OCI-LY3 (cell line): ENCODE data around the gene FGD2.

ENCODE experiments used
- H2AFZ ChIP-seq: fragments of 200-600, 300-600 bp; shearing (Covaris generic); 2 replicates; pipeline ENCODE4 v1.6.0; 2014; ENCODE audit warnings: antibody characterized with exemption, low read depth, low read length
- H3K27ac ChIP-seq: fragments of 200-600, 300-600 bp; sonication (generic); 2 replicates; pipeline ENCODE4 v1.5.1; 2014; ENCODE audit warnings: mild to moderate bottlenecking, low read length, moderate library complexity, mixed read lengths
- H3K27me3 ChIP-seq: fragments of 200-600, 300-600 bp; sonication (generic); 2 replicates; pipeline ENCODE4 v1.6.1; 2014; ENCODE audit warnings: low read depth, low read length, mixed read lengths
- H3K36me3 ChIP-seq: fragments of 200-600, 300-600 bp; sonication (generic); replicated peaks from 2 replicates; pipeline ENCODE3; 2014; ENCODE audit warnings: low read depth, low read length, mixed read lengths
- H3K4me1 ChIP-seq: fragments of 300-600, 200-600 bp; sonication (generic); 2 replicates; pipeline ENCODE4 v1.6.1; 2014; ENCODE audit warnings: low read length, mixed read lengths
- H3K4me2 ChIP-seq: fragments of 200-600, 300-600 bp; sonication (generic); 2 replicates; pipeline ENCODE4 v1.6.1; 2014; ENCODE audit warnings: low read length, mixed read lengths
- H3K4me3 ChIP-seq: fragments of 300-600, 200-600 bp; sonication (generic); 2 replicates; pipeline ENCODE4 v1.5.1; 2014; ENCODE audit warnings: antibody characterized with exemption, mild to moderate bottlenecking, low read length, moderate library complexity
- H3K79me2 ChIP-seq: fragments of 300-600, 200-600 bp; shearing (Covaris generic); 2 replicates; pipeline ENCODE4 v1.6.1; 2014; ENCODE audit warnings: mild to moderate bottlenecking, low read length, mixed read lengths
- H3K9ac ChIP-seq: fragments of 300-600, 200-600 bp; shearing (Covaris generic); 2 replicates; pipeline ENCODE4 v1.6.0; 2014; ENCODE audit warnings: mild to moderate bottlenecking, low read length, moderate library complexity
- H3K9me3 ChIP-seq: fragments of 200-600, 300-600 bp; shearing (Covaris generic); 2 replicates; pipeline ENCODE4 v1.6.1; 2014; ENCODE audit warnings: low read length, mixed read lengths; ENCODE audit not compliant: insufficient read depth
- H4K20me1 ChIP-seq: fragments of 200-600, 300-600 bp; sonication (generic); 2 replicates; pipeline ENCODE4 v1.6.1; 2016; ENCODE audit warnings: low read length, mixed read lengths; ENCODE audit not compliant: insufficient read depth
- CTCF ChIP-seq: fragments of 200-600, 300-600 bp; sonication (generic); IDR thresholded peaks from 2 replicates; pipeline ENCODE4 v1.5.1; 2014; ENCODE audit warnings: antibody characterized with exemption, low read length, low read depth
- EZH2phosphoT487 ChIP-seq: fragments of 200-600 bp; shearing (Covaris generic); IDR thresholded peaks from 2 replicates; pipeline ENCODE4 v1.6.1; 2018; ENCODE audit warnings: antibody characterized with exemption, mixed run types, low read depth

Gene FGD2

GRCh38 chr6:37054171-37054570 is 48.7 kb downstream of the FGD2 start:
- Histone ChIP-seq H3K4me1 (peaks cover 54% of the 10 kb centered on the region), H3K27me3 (no peaks in the 10 kb centered on the region), H3K79me2 (peaks cover 31% of the 10 kb centered on the region), H3K4me3 (no peak overlapping the region), H3K4me2 (no peak overlapping the region), H2AFZ (no peak overlapping the region), H3K36me3 (no peaks in the 10 kb centered on the region), H4K20me1 (no peaks in the 10 kb centered on the region), H3K27ac (no peak overlapping the region), H3K9me3 (no peaks in the 10 kb centered on the region), H3K9ac (no peak overlapping the region)
- TF ChIP-seq EZH2phosphoT487 = no peak
- no peak for TF ChIP-seq CTCF

- Histone ChIP-seq H3K27ac (no peak overlapping the region), H3K9me3 (no peaks in the 10 kb centered on the region), H3K4me1 (peaks cover 54% of the 10 kb centered on the region), H3K4me2 (no peak overlapping the region), H3K36me3 (no peaks in the 10 kb centered on the region), H3K9ac (no peak overlapping the region), H3K27me3 (no peaks in the 10 kb centered on the region), H2AFZ (no peak overlapping the region), H3K79me2 (peaks cover 27% of the 10 kb centered on the region), H4K20me1 (no peaks in the 10 kb centered on the region), H3K4me3 (no peak overlapping the region)
- TF ChIP-seq CTCF (no peak), EZH2phosphoT487 (no peak)
These were observed 49.1 kb downstream of the FGD2 start for GRCh38 chr6:37054580-37054979.

- no peak overlapping the region for H3K4me3 ChIP-seq
- H3K9ac ChIP-seq = no peak overlapping the region
- H4K20me1 ChIP-seq = no peaks in the 10 kb centered on the region
- no peak for TF ChIP-seq EZH2phosphoT487
- TF ChIP-seq CTCF = no peak
- H3K27ac ChIP-seq = no peak overlapping the region
- H3K36me3 ChIP-seq = no peaks in the 10 kb centered on the region
- peaks cover 55% of the 10 kb centered on the region for H3K4me1 ChIP-seq
- H3K4me2 ChIP-seq = no peak overlapping the region
- no peak overlapping the region for H2AFZ ChIP-seq
- H3K9me3 ChIP-seq = no peaks in the 10 kb centered on the region
- peaks cover 14% of the 10 kb centered on the region for H3K79me2 ChIP-seq
- H3K27me3 ChIP-seq = no peaks in the 10 kb centered on the region
These were observed 50.6 kb downstream of the FGD2 start for GRCh38 chr6:37056112-37056403.

GRCh38 chr6:37056439-37057127 is 51.1 kb downstream of the FGD2 start:
- TF ChIP-seq EZH2phosphoT487 (no peak), CTCF (no peak)
- H3K36me3 ChIP-seq = no peaks in the 10 kb centered on the region
- peaks cover 9% of the 10 kb centered on the region for H3K79me2 ChIP-seq
- no peaks in the 10 kb centered on the region for H4K20me1 ChIP-seq
- no peak overlapping the region for H3K9ac ChIP-seq
- no peak overlapping the region for H2AFZ ChIP-seq
- no peak overlapping the region for H3K4me3 ChIP-seq
- no peak overlapping the region for H3K4me2 ChIP-seq
- H3K27ac ChIP-seq = no peak overlapping the region
- no peaks in the 10 kb centered on the region for H3K27me3 ChIP-seq
- H3K9me3 ChIP-seq = no peaks in the 10 kb centered on the region
- peaks cover 55% of the 10 kb centered on the region for H3K4me1 ChIP-seq
